Cardiac fibroblast (primary cell): ENCODE data around the gene TMEM175.

Experiments
- DNase-seq, 2 donors: peaks; one replicate each; pipeline versions ENCODE4 v3.0.0 to v3.0.0-alpha.2; 2010; ENCODE audit warnings: low read depth in 2 of 2
- H3K4me3 ChIP-seq, 2 donors: replicated peaks in 1 of 2; 1 replicate in 1 of 2; 2 replicates in 1 of 2; pipeline ENCODE4 v1.5.1; 2011; ENCODE audit warnings: low read depth in 2 of 2, low read length in 2 of 2, mild to moderate bottlenecking in 2 of 2, moderate library complexity in 1 of 2
- CTCF ChIP-seq: IDR thresholded peaks from one replicate; pipeline ENCODE4 v1.5.1; 2011; ENCODE audit warnings: low read depth, mild to moderate bottlenecking, low read length, inconsistent platforms

TMEM175 gene

GRCh38 chr4:893276-893994 lies 38.8 kb upstream of the TMEM175 start:
- TF ChIP-seq CTCF: no peak
- no peak for DNase-seq
- no peak overlapping the region for H3K4me3 ChIP-seq

GRCh38 chr4:893995-894705 lies 38.1 kb upstream of the TMEM175 start:
- DNase-seq: no peak
- H3K4me3 ChIP-seq: no peak overlapping the region
- no peak for TF ChIP-seq CTCF

GRCh38 chr4:895596-895995 lies 36.7 kb upstream of the TMEM175 start:
- TF ChIP-seq CTCF: no peak
- H3K4me3 ChIP-seq: no peak overlapping the region
- no peak for DNase-seq

GRCh38 chr4:896216-896615 lies 36.0 kb upstream of the TMEM175 start:
- H3K4me3 ChIP-seq: no peak overlapping the region
- no peak for TF ChIP-seq CTCF
- no peak for DNase-seq

GRCh38 chr4:896630-897029 lies 35.6 kb upstream of the TMEM175 start:
- TF ChIP-seq CTCF: no peak
- no peak for DNase-seq
- H3K4me3 ChIP-seq: no peak overlapping the region

- no peak for DNase-seq
- H3K4me3 ChIP-seq: no peak overlapping the region
- TF ChIP-seq CTCF: no peak
Observed at GRCh38 chr4:898123-898522, 34.1 kb upstream of the TMEM175 start.
